B cell (primary cell): ENCODE data around the gene PHC3.

Experiments used
- CTCF ChIP-seq: fragments of 200-600 bp; IDR thresholded peaks from one replicate; pipeline ENCODE4 v1.8.0; 2022; ENCODE audit warnings: antibody characterized with exemption, mild to moderate bottlenecking
- EZH2 ChIP-seq: IDR thresholded peaks from 2 replicates; pipeline ENCODE4 v1.6.1; 2012; ENCODE audit warnings: borderline replicate concordance, low read depth, mild to moderate bottlenecking, moderate library complexity, low read length; ENCODE audit not compliant: insufficient read depth, poor library complexity, severe bottlenecking

- no peak for TF ChIP-seq CTCF
- no peak for TF ChIP-seq EZH2
These were observed 138.0 kb downstream of the PHC3 start for GRCh38 chr3:170043506-170043905.
